Activated CD4-positive, alpha-beta T cell treated with anti-CD3 and anti-CD28 coated beads, Interleukin-10, Interleukin-2, amounts not matched to agents 100 ng/mL and 50 ng/mL, durations not matched to agents 16 hours and 8 hours (primary cell): Measurements from ENCODE around the gene PRODH.
"Not testable (repeated sequence)": the region's sequence is repeated elsewhere in the genome, so short reads cannot be mapped to it uniquely, and the experiment has no call there.

Experiments used
- DNase-seq: peaks from one replicate; pipeline ENCODE4 v3.0.0-alpha.2; 2020

The PRODH gene

GRCh38 chr22:18935889-18936529 is at the start of gene PRODH:
TSS of gene PRODH (minus strand) at chr22:18936293. CDS start at chr22:18936287, 6 bp downstream.
- no peak for DNase-seq

- DNase-seq: no peak
Observed at GRCh38 chr22:18985780-18986179, 49.7 kb upstream of the PRODH start.

GRCh38 chr22:18984564-18984963 is 48.5 kb upstream of the PRODH start:
- no peak for DNase-seq

GRCh38 chr22:18983120-18983651 is 47.1 kb upstream of the PRODH start:
- no peak for DNase-seq

- DNase-seq: no peak
Observed at GRCh38 chr22:18980829-18981228, 44.7 kb upstream of the PRODH start.

GRCh38 chr22:18979957-18980356 is 43.9 kb upstream of the PRODH start:
- DNase-seq: no peak

- DNase-seq: no peak
Observed at GRCh38 chr22:18978506-18978905, 42.4 kb upstream of the PRODH start.

- no peak for DNase-seq
Observed at GRCh38 chr22:18977824-18978425, 41.8 kb upstream of the PRODH start.

- no peak for DNase-seq
Observed at GRCh38 chr22:18976197-18976751, 40.2 kb upstream of the PRODH start.

- no peak for DNase-seq
Observed at GRCh38 chr22:18975434-18976196, 39.5 kb upstream of the PRODH start.

- DNase-seq: no peak
Observed at GRCh38 chr22:18974477-18975180, 38.5 kb upstream of the PRODH start.

- DNase-seq: no peak
Observed at GRCh38 chr22:18973264-18974031, 37.4 kb upstream of the PRODH start.

- not testable (repeated sequence) for DNase-seq
Observed at GRCh38 chr22:18972591-18972990, 36.5 kb upstream of the PRODH start.

- not testable (repeated sequence) for DNase-seq
Observed at GRCh38 chr22:18972029-18972428, 35.9 kb upstream of the PRODH start.

GRCh38 chr22:18971321-18971751 is 35.2 kb upstream of the PRODH start:
- DNase-seq: no peak

- no peak for DNase-seq
Observed at GRCh38 chr22:18970948-18971315, 34.8 kb upstream of the PRODH start.

GRCh38 chr22:18970176-18970947 is 34.3 kb upstream of the PRODH start:
- DNase-seq: no peak

GRCh38 chr22:18969158-18969942 is 33.3 kb upstream of the PRODH start:
- DNase-seq: not testable (repeated sequence)

GRCh38 chr22:18968011-18968749 is 32.1 kb upstream of the PRODH start:
- DNase-seq: no peak
